Posterior vena cava (tissue), 2 donors: ENCODE data around the gene NAP1L1. TPM values are rescaled to one million over a fixed set of nuclear protein-coding genes. Genes with fewer than 3 reads are reported as not detected.

Source experiments
- DNase-seq: peaks from one replicate; pipeline ENCODE4 v3.0.0-alpha.2; 2020; ENCODE audit warnings: low spot score
- intact Hi-C, 2 donors: fragments of 100-400 bp; cut with DNase I; formaldehyde crosslinking; loops; one replicate each; pipeline versions ENCODE4 v1.14.1 to v1.14.2; 2022 to 2023
- total RNA-seq, 2 donors: library from RNA; stranded (reverse); fragmentation: NEBNext Ultra II Directional; extraction: Animal tissue kit (Norgen Biotek cat#: 25700); gene quantifications; one replicate each; pipeline ENCODE4 v1.2.1, GENCODE V29; 2021
- donor health status: DM: yes; HTN: yes; CAD: no.
- donor health status: DM: yes; HTN: yes; CAD: no.

NAP1L1 gene
- total RNA-seq, 2 donors from 2014 or later: 281 to 331 TPM

DNA sequence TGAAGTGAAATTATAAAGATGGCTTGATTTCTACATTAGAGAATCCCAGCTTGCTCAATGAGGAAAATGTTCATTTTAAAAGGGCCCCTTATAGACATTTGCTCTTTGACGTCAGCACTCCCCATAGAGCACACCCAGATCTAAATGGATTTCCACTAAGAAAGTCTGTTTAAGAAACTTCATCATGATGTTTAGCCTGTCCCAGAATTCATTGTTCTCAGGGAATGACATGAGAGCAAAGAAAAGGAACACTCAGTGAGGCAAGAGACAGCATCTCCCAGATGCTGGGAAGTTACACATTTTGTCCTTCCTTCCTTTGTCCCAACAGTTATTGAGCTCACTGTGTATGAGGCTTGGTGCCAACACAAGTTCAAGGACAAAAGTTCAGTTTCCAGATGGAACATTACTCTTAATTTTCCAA, 57.8 kb downstream of the NAP1L1 start:
- intact Hi-C loops: no loop called here
- no peak for DNase-seq

- no peak for DNase-seq
- intact Hi-C loops: no loop called here
Observed at GRCh38 chr12:76025601-76026575, 58.6 kb downstream of the NAP1L1 start.

DNA sequence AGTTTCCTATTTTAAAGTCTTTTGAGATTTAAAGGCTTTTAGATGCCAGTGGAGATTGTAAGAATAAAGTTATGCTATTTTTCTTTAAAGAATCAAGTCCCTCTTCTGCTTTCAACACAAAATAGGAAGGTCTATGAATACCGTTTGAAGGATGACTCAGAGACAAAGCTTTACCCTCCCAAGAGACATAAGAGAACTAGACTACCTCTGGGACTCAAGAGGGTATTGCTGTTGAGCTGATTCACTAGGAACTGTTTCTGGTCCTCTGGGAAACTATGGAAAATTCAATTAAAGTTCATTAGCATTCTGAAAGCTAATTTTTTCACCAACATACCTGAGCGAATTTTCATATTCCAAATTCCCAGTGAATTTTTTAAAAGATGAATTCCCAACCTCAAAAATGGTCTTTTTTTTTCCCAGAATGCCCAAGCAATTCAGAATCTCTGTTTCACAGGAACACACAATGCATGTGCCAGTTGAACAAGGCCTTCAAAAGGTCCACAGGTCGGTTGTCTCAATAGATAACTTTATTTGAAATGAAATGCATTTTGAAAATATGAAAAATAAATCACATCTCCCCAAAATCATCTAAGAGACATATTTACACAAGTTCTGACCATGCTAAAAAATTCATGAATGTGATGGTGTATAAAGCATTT, 59.4 kb downstream of the NAP1L1 start:
- intact Hi-C loops: no loop called here
- DNase-seq: no peak

DNA sequence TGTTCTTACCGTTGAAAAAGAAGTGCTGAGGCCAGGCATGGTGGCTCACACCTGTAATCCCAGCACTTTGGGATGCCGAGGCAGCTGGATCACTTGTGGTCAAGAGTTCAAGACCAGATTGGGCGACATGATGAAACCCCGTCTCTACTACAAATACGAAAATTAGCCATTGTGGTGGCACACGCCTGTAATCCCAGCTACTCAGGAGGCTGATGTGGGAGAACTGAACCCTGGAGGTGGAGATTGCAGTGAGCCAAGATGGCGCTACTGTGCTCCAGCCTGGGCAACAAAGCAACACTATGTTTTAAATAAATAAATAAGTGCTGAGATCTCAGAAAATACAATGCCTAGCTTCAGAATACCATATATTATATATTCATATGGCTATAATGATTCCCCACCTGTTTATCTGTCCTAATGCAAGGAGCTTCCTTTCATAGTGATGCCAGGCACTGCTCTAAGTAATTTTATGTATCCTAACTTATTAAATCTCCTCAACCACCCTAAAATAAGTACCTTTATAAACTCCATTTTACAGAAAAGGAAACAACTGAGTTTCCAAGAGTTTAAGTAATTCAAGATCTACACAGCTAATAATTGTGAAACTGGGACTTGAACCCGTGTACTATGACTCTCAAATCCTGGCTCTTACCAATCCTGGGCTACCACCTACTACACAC, 60.2 kb downstream of the NAP1L1 start:
- intact Hi-C loops: no loop called here
- no peak for DNase-seq

GRCh38 chr12:76023069-76023690, 61.3 kb downstream of the NAP1L1 start:
- intact Hi-C loops: no loop called here
- no peak for DNase-seq

- intact Hi-C loops: no loop called here
Observed at GRCh38 chr12:76022506-76022905, 62.0 kb downstream of the NAP1L1 start.

GRCh38 chr12:76020731-76021672, 63.5 kb downstream of the NAP1L1 start:
- DNase-seq: no peak
- intact Hi-C loops: no loop called here

More at GRCh38 chr12:76022506-76022905, 62.0 kb downstream of the NAP1L1 start:
- no peak for DNase-seq

DNA sequence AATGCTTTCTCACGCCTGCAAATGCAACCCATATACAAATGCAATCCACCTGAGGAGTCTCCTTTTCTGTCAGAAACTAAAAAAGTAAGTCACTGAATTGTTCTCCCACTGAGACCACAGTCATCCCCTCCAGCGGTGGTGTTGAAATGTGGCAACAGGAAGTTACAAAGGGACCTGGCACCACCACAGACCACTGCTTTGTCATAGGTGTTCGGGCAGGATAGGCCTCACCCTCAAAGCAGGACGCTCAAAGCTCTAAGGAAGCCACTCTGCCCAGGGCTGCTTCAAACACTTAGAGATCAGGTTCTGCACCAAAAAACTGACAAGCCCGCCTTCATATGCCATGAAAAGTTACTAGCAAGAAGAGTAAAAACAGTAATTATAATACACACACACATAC, 64.2 kb downstream of the NAP1L1 start:
- intact Hi-C loops: no loop called here
- DNase-seq: no peak

GRCh38 chr12:76018672-76019071, 65.8 kb downstream of the NAP1L1 start:
- no peak for DNase-seq
- intact Hi-C loops: no loop called here

DNA sequence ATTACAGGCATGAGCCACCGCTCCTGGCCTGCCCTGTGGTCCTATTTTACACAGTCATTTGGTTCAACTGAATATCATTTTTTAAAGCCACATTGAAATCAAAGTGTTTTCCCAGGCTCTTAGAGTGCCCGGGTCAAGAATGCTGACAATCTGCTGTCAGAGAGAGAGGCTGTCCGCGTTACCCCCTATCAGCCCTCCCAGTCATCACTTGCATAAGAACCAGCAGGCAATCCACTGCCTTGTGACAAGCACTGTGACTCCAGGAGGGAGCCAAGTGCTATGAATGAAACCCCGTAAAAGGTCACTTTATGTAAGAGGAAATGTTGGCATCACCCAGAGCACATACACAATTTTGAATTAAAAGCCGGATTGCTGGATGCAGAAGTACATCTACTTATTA, 66.4 kb downstream of the NAP1L1 start:
- DNase-seq: no peak
- intact Hi-C loops: no loop called here

DNA sequence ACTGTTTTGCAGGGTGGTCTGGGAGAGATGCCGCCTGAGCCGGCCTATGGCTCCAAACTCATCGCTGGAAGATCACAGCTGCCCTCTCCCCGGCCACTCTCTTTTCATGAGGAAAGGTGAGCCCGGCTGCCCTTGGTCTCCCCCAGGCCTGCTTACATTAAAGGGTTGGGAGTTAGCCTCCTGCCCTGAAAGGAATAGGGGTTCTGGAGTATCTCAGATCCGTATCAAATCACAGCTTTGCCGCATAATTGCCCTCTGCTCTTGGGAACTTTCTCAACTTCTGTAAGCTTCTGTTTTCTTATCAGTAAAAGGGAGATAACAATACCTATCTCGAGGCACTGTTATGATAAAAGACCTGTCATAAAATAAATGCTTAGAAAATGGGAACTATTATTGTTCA, 70.5 kb downstream of the NAP1L1 start:
- intact Hi-C loops: no loop called here
- DNase-seq: no peak

DNA sequence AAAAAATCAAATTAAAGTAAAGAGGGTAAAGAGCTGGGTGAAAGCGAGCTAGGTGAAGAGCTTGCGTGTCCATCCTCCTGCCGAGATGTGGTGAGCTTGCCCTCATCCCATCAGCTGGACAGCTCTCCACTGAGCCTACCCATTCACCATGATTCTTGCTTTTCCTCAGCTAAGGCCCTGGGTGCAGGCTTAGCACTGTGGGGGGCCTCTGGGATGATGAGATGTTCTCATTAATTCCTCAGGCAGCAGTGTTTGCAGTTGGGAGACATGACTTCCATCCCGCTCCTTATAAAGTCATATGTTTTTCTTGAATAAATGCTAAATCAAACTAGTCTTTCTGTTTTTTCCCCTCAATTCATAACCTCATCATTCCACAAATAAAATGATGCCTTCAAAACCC, 70.9 kb downstream of the NAP1L1 start:
- intact Hi-C loops: no loop called here
- DNase-seq: no peak

DNA sequence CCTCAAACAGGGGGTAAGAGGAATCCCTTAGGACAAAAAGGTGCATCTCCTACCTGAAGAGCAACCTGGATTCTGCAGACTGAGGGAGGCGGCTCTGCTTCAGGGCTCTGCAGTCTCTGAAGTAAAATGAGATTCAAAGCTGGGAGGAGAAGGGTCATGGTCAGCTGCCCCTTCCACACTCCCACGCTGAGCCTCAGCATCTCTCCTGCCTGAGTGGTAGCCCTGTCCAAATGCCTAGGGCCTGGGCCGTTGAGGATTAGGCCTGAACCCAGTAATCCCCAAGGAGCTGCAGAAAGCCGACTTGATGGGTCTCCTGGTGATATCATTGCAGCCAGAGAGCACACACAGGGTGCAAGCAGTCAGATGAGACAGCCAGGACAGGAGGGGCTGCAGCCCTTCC, 71.8 kb downstream of the NAP1L1 start:
- DNase-seq: no peak
- intact Hi-C loops: no loop called here

DNA sequence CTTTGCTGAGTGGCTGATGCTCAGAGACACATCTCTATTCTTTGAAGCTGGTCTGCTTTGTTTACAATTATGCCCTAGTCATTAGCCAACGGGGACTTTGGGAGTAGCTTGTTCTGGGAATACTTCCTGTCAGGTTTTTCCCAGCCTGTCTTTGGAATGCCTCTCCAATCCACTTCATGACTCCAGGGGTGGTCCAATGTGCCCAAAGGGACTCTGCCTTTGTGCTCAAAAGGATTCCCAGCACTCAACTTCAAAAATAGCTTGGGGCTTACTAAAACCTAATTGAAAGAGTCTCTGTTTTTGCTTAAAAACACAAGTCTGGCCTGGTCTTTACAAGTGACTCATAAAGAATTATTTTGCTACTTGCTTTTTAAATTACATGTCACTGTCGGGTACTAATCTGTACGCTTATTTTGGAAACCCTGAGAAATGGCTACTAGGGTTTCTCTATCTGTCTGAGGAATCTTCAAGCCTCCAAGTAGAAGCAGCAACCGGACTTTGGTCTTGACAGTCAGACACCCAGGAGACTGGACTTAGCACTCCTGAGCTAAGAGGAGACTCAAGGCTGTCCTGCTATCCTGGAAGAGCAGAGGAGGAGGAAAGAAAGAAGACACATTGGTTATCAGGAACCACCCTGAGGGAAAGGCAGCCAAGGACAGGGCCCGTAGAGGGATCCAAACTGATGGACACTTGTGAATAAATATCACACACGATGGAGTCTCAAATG, 73.6 kb downstream of the NAP1L1 start:
- intact Hi-C loops: no loop called here
- DNase-seq: no peak

- intact Hi-C loops: no loop called here
- DNase-seq: no peak
Observed at GRCh38 chr12:76008428-76008827, 76.1 kb downstream of the NAP1L1 start.

- DNase-seq: no peak
- intact Hi-C loops: no loop called here
Observed at GRCh38 chr12:76007640-76008039, 76.8 kb downstream of the NAP1L1 start.

DNA sequence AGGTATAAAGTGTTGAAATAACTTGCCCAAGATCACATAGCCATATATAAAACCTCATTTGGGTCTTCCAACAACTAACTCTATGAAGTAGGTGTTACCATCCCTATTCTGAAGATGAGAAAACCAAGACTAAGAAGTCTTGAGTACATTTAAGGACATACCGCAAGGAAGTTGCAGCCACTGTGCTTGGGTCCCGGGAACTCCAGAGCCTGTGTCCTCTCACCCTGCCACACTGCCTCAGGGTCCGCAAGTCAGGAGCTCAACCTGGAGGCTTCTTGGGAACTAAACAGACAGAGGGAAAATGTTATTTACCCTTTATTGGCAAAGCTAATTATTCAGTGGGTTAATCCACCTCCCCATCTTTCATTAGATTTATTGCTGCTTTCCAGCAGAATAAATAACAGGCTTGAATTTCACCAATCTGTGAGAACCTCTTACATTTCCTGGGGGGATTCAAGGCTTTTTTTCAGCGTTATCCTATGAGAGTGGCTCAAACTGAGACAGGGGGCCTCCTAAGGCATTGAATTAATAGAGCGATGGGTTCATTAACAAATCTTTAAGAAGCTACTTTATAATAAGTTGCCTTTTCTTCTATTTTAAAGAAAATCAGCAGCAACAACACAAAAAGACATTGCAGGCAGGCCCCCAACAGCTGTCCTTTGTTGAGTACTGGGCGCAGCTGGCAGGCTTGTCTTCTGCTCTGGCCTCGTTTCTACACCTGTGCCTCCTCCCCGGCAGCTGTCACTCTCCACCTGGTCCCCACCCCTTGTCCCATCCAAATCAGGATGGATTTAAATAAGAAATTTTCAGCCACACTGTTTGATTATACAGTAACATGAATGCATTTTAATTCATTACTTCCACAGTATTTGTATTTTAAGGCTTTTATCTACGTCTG, 78.2 kb downstream of the NAP1L1 start:
- no peak for DNase-seq

More for the DNA sequence above, 78.2 kb downstream of the NAP1L1 start:
- intact Hi-C loops: no loop called here
